HepG2 (cell line): Measurements from ENCODE around the gene GPS1. TPM values are rescaled to one million over a fixed set of nuclear protein-coding genes. Genes with fewer than 3 reads are reported as not detected.

Experiments used
- AGO2 ChIP-seq: fragments of 200-400 bp; formaldehyde crosslinking; optimal IDR thresholded peaks from 2 replicates; pipeline ENCODE3; 2017; ENCODE audit warnings: mild to moderate bottlenecking, low read depth, low read length, moderate library complexity
- JUND ChIP-seq: sonication (generic); formaldehyde crosslinking; IDR thresholded peaks from 2 replicates; pipeline ENCODE4 v1.8.0; 2022; ENCODE audit warnings: mild to moderate bottlenecking, missing genetic modification reagents
- NFE2 ChIP-seq: sonication (generic); formaldehyde crosslinking; IDR thresholded peaks from 2 replicates; pipeline ENCODE4 v1.4.0; 2020; ENCODE audit warnings: missing genetic modification reagents
- NFYB ChIP-seq: sonication (generic); formaldehyde crosslinking; IDR thresholded peaks from 2 replicates; pipeline ENCODE4 v1.4.0; 2020; ENCODE audit warnings: missing genetic modification reagents
- POLR2G ChIP-seq: fragments of 200-400 bp; formaldehyde crosslinking; IDR thresholded peaks from 2 replicates; pipeline ENCODE4 v1.6.1; 2018; ENCODE audit warnings: mild to moderate bottlenecking, low read depth, low read length, moderate library complexity
- SIN3A ChIP-seq: IDR thresholded peaks from 2 replicates; pipeline ENCODE4 v1.6.1; 2011; ENCODE audit warnings: low read depth, mild to moderate bottlenecking, control low read depth, low read length, borderline replicate concordance
- SMAD1 ChIP-seq: sonication (generic); formaldehyde crosslinking; IDR thresholded peaks from 2 replicates; pipeline ENCODE4 v1.4.0; 2020; ENCODE audit warnings: missing genetic modification reagents, low read depth, mild to moderate bottlenecking, borderline replicate concordance
- SP2 ChIP-seq: sonication (generic); formaldehyde crosslinking; IDR thresholded peaks from 2 replicates; pipeline ENCODE4 v1.5.1; 2020; ENCODE audit warnings: mild to moderate bottlenecking, missing genetic modification reagents
- ZNF225 ChIP-seq: sonication (generic); formaldehyde crosslinking; IDR thresholded peaks from 2 replicates; pipeline ENCODE4 v1.4.0; 2020; ENCODE audit warnings: mild to moderate bottlenecking, missing genetic modification reagents
- ZNF260 ChIP-seq: sonication (generic); formaldehyde crosslinking; IDR thresholded peaks from 2 replicates; pipeline ENCODE4 v1.4.0; 2020; ENCODE audit warnings: missing genetic modification reagents, low read depth, mild to moderate bottlenecking, borderline replicate concordance
- ZNF501 ChIP-seq: sonication (generic); formaldehyde crosslinking; IDR thresholded peaks from 2 replicates; pipeline ENCODE4 v1.5.1; 2020; ENCODE audit warnings: mild to moderate bottlenecking, moderate library complexity, missing genetic modification reagents
- polyA plus RNA-seq, 8 experiments: library from polyadenylated mRNA; depleted of rRNA in 3 of 8; stranded (reverse) in 7 of 8; unstranded in 1 of 8; fragments of >200 nt; fragmentation: Illumina TruSeq in 4 of 8; extraction: Trizol in 4 of 8; gene quantifications; 2 replicates each; pipeline versions ENCODE4 v1.2.1 to v1.2.3, GENCODE V29; 2011 to 2016; ENCODE audit warnings: low read depth in 4 of 8, missing spikeins in 1 of 8, mixed read lengths in 1 of 8; ENCODE audit not compliant: insufficient read depth in 1 of 8
- total RNA-seq, 5 experiments: library from RNA; depleted of rRNA; stranded (reverse); fragments of >200 nt; fragmentation: Illumina TruSeq; extraction: Trizol; gene quantifications; 2 replicates each; pipeline ENCODE4 v1.2.3, GENCODE V29; 2016; ENCODE audit warnings: low read depth in 1 of 5
- TF ChIP-seq, protein P1 (sequence below): sonication (generic); formaldehyde crosslinking; IDR thresholded peaks from 2 replicates; pipeline ENCODE4 v1.4.0; 2020; ENCODE audit warnings: missing genetic modification reagents, borderline replicate concordance
- TF ChIP-seq, protein P2 (sequence below): sonication (generic); formaldehyde crosslinking; IDR thresholded peaks from 2 replicates; pipeline ENCODE4 v1.4.0; 2020; ENCODE audit warnings: missing genetic modification reagents
- TF ChIP-seq, protein P3 (sequence below): sonication (generic); formaldehyde crosslinking; IDR thresholded peaks from 2 replicates; pipeline ENCODE4 v1.5.0; 2020; ENCODE audit warnings: mild to moderate bottlenecking, missing genetic modification reagents
- TF ChIP-seq, protein P4 (sequence below): sonication (generic); formaldehyde crosslinking; IDR thresholded peaks from 2 replicates; pipeline ENCODE4 v1.4.0; 2020; ENCODE audit warnings: missing genetic modification reagents

Gene GPS1
- total and polyA plus RNA-seq, 2 of the 13 experiments (the other 11 are each of a cell fraction or from before 2014, with no cell fraction given): 124 to 128 TPM

DNA sequence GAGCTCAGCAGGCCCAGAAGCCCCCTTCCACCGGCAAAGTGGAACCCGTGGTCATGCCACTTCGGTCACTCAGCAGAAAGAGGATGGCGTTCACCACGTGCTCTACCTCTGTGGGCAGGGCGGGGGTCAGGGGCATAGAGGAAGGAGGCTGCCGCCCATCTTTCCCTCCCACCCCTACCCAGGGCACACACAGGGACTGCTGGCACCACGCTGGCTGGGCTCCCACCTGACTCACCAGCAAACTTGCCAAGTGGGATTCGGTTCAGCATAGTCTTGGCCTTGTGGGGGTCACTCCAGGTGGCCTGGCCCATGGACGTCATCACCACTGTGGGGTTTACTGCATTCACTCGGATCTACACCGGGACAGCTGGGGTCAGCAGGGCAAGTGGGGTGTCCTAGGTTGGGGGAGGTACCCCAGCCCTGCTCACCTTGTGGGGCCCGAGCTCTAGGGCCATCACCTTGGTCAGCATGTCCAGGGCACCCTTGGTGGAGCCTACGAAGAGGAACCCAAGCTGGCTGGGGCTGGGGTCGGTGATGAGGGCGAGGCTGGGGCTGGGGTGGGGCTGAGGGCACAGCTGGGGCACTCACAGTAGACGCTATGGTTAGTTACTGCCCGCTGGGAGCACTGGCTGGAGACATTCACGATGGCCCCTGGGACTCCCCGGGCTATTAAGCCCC, 15.6 kb upstream of the GPS1 start (continued):
- TF ChIP-seq NFE2 (CRISPR knock-in tag): no peak
- TF ChIP-seq ZNF225 (CRISPR knock-in tag): 0 out of 2 replicates have a peak, but pooled peaks have one; percentile 32
- TF ChIP-seq, protein P1, sequence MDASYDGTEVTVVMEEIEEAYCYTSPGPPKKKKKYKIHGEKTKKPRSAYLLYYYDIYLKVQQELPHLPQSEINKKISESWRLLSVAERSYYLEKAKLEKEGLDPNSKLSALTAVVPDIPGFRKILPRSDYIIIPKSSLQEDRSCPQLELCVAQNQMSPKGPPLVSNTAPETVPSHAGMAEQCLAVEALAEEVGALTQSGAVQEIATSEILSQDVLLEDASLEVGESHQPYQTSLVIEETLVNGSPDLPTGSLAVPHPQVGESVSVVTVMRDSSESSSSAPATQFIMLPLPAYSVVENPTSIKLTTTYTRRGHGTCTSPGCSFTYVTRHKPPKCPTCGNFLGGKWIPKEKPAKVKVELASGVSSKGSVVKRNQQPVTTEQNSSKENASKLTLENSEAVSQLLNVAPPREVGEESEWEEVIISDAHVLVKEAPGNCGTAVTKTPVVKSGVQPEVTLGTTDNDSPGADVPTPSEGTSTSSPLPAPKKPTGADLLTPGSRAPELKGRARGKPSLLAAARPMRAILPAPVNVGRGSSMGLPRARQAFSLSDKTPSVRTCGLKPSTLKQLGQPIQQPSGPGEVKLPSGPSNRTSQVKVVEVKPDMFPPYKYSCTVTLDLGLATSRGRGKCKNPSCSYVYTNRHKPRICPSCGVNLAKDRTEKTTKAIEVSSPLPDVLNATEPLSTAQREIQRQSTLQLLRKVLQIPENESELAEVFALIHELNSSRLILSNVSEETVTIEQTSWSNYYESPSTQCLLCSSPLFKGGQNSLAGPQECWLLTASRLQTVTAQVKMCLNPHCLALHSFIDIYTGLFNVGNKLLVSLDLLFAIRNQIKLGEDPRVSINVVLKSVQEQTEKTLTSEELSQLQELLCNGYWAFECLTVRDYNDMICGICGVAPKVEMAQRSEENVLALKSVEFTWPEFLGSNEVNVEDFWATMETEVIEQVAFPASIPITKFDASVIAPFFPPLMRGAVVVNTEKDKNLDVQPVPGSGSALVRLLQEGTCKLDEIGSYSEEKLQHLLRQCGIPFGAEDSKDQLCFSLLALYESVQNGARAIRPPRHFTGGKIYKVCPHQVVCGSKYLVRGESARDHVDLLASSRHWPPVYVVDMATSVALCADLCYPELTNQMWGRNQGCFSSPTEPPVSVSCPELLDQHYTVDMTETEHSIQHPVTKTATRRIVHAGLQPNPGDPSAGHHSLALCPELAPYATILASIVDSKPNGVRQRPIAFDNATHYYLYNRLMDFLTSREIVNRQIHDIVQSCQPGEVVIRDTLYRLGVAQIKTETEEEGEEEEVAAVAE: no peak
- no peak for TF ChIP-seq JUND (CRISPR knock-in tag)
- TF ChIP-seq, protein P2, sequence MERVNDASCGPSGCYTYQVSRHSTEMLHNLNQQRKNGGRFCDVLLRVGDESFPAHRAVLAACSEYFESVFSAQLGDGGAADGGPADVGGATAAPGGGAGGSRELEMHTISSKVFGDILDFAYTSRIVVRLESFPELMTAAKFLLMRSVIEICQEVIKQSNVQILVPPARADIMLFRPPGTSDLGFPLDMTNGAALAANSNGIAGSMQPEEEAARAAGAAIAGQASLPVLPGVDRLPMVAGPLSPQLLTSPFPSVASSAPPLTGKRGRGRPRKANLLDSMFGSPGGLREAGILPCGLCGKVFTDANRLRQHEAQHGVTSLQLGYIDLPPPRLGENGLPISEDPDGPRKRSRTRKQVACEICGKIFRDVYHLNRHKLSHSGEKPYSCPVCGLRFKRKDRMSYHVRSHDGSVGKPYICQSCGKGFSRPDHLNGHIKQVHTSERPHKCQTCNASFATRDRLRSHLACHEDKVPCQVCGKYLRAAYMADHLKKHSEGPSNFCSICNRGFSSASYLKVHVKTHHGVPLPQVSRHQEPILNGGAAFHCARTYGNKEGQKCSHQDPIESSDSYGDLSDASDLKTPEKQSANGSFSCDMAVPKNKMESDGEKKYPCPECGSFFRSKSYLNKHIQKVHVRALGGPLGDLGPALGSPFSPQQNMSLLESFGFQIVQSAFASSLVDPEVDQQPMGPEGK (CRISPR knock-in tag): no peak
- TF ChIP-seq, protein P3, sequence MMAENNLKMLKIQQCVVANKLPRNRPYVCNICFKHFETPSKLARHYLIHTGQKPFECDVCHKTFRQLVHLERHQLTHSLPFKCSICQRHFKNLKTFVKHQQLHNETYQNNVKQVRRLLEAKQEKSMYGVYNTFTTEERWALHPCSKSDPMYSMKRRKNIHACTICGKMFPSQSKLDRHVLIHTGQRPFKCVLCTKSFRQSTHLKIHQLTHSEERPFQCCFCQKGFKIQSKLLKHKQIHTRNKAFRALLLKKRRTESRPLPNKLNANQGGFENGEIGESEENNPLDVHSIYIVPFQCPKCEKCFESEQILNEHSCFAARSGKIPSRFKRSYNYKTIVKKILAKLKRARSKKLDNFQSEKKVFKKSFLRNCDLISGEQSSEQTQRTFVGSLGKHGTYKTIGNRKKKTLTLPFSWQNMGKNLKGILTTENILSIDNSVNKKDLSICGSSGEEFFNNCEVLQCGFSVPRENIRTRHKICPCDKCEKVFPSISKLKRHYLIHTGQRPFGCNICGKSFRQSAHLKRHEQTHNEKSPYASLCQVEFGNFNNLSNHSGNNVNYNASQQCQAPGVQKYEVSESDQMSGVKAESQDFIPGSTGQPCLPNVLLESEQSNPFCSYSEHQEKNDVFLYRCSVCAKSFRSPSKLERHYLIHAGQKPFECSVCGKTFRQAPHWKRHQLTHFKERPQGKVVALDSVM: no peak
- no peak for TF ChIP-seq ZNF260 (CRISPR knock-in tag)
- TF ChIP-seq NFYB (CRISPR knock-in tag): no peak
- no peak; the same call in 1 of the 2 replicates for TF ChIP-seq POLR2G
- peak; percentile 82 for TF ChIP-seq AGO2
- no peak for TF ChIP-seq SMAD1 (CRISPR knock-in tag)
- no peak for TF ChIP-seq SIN3A
- TF ChIP-seq, protein P4, sequence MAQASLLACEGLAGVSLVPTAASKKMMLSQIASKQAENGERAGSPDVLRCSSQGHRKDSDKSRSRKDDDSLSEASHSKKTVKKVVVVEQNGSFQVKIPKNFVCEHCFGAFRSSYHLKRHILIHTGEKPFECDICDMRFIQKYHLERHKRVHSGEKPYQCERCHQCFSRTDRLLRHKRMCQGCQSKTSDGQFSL: no peak
- TF ChIP-seq ZNF501 (CRISPR knock-in tag): no peak
- TF ChIP-seq SP2 (CRISPR knock-in tag): 0 out of 2 replicates have a peak, but pooled peaks have one; percentile 27
